ENCODE measurements around the gene GRID1. TPM values are rescaled to one million over a fixed set of nuclear protein-coding genes. Genes with fewer than 3 reads are reported as not detected.

GRID1 gene
- total and polyA plus RNA-seq, 9 of the 15 experiments (the other 6 are each of a cell fraction or from before 2014, with no cell fraction given): 0.01 to 7.2 (median 1.2) TPM

DNA sequence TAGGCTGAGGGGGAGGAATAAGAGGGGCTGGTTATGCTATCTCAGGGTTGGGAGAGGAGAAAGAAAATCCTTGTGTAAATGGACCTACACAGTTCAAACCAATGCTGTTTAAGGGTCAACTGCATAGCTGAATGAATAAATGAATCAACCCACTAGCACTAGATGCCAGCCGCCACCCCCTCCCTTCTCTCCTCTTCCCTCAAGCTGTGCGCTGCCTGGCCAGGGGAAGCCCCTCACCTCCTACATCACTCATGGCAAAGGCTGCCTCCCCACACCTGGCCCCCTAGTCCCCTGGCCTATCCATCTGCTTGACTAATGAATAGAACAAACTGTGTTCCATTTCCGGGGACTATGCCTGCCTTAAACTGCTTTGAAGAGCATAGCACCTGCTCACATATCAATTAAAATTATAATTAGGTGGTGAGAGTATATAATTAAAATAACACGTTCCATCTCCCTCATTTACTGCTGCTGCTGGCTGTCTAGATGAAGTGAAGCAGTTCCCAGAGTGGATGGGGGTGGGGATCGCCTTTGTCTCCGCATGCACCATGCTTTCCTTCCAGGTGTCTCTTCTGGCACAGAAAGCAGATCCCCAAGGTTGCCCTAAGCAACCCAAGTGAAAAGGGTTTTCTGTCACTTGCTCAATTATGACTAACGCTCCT lies 32.6 kb downstream of the GRID1 start:
- BruUV-seq (replicated peaks): no TSS peak
- ChIA-PET CTCF (ENCODE audit: low intra/inter-chr PET ratio) (no interaction called here), POLR2A (no interaction called here)
- ATAC-seq (no peak), FAIRE-seq (no peak), DNase-seq (ENCODE audit: extremely low read depth in 1 of 4, low spot score in 3 of 4) (no peak)
- Histone ChIP-seq H2AFZ (ENCODE audit: low read depth, low read length) (no peak overlapping the region), H3K9me1 (ENCODE audit: control insufficient read depth, insufficient read depth, low read length) (no peaks in the 10 kb centered on the region), H3K9me3 (replicated peaks; ENCODE audit: control insufficient read depth, insufficient read depth, low read depth, low read length) (no peaks in the 10 kb centered on the region), H3K4me1 (replicated peaks in 1 of 2; ENCODE audit: control insufficient read depth in 2 of 2, insufficient read depth in 2 of 2, low read length in 2 of 2) (no peaks in the 10 kb centered on the region; a peak in 1 of 5 replicates), H4K20me1 (replicated peaks; ENCODE audit: control insufficient read depth, insufficient read depth, low read length) (no peaks in the 10 kb centered on the region), H3K4me3 (no peak overlapping the region), H3K27me3 (ENCODE audit: control insufficient read depth in 2 of 2, insufficient read depth in 2 of 2, low read length in 2 of 2) (peaks cover 0 to 6% of the 10 kb centered on the region in 2 experiments; a peak in 1 of 5 replicates), H3K79me2 (ENCODE audit: control insufficient read depth, insufficient read depth, low read length) (no peaks in the 10 kb centered on the region), H3K9ac (ENCODE audit: insufficient read depth in 1 of 2, low read depth in 2 of 2, low read length in 2 of 2) (no peak overlapping the region), H3K4me2 (ENCODE audit: insufficient read depth, low read length) (no peak overlapping the region), H3K27ac (ENCODE audit: extremely low read depth, low read depth, low read length) (no peak overlapping the region), H3K36me3 (ENCODE audit: control insufficient read depth, insufficient read depth, low read length) (no peaks in the 10 kb centered on the region)
- in situ Hi-C loops (cut with MboI) (no loop called here), intact Hi-C loops (cut with micrococcal nuclease) (no loop called here)
- WGBS (ENCODE audit: insufficient coverage, low coverage, missing lambda C conversion rate): 0% methylated on average over 6 of the region's 7 CpGs
- TF ChIP-seq, protein P1, sequence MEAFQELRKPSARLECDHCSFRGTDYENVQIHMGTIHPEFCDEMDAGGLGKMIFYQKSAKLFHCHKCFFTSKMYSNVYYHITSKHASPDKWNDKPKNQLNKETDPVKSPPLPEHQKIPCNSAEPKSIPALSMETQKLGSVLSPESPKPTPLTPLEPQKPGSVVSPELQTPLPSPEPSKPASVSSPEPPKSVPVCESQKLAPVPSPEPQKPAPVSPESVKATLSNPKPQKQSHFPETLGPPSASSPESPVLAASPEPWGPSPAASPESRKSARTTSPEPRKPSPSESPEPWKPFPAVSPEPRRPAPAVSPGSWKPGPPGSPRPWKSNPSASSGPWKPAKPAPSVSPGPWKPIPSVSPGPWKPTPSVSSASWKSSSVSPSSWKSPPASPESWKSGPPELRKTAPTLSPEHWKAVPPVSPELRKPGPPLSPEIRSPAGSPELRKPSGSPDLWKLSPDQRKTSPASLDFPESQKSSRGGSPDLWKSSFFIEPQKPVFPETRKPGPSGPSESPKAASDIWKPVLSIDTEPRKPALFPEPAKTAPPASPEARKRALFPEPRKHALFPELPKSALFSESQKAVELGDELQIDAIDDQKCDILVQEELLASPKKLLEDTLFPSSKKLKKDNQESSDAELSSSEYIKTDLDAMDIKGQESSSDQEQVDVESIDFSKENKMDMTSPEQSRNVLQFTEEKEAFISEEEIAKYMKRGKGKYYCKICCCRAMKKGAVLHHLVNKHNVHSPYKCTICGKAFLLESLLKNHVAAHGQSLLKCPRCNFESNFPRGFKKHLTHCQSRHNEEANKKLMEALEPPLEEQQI (IDR thresholded peaks at IDR 0.05): no peak
- TF ChIP-seq POLR2AphosphoS5 (IDR thresholded peaks at IDR 0.05; ENCODE audit: control insufficient read depth, insufficient read depth, low read depth, low read length): no peak
- no peak for TF ChIP-seq ESRRB (CRISPR knock-in tag; IDR thresholded peaks at IDR 0.05; ENCODE audit: borderline replicate concordance)
- no peak for TF ChIP-seq ZNF764 (CRISPR knock-in tag; IDR thresholded peaks at IDR 0.05; ENCODE audit: low read depth)
- TF ChIP-seq, protein P2, sequence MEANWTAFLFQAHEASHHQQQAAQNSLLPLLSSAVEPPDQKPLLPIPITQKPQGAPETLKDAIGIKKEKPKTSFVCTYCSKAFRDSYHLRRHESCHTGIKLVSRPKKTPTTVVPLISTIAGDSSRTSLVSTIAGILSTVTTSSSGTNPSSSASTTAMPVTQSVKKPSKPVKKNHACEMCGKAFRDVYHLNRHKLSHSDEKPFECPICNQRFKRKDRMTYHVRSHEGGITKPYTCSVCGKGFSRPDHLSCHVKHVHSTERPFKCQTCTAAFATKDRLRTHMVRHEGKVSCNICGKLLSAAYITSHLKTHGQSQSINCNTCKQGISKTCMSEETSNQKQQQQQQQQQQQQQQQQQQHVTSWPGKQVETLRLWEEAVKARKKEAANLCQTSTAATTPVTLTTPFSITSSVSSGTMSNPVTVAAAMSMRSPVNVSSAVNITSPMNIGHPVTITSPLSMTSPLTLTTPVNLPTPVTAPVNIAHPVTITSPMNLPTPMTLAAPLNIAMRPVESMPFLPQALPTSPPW (CRISPR knock-in tag; IDR thresholded peaks at IDR 0.05): no peak
- no peak for TF ChIP-seq ZNF23 (CRISPR knock-in tag; IDR thresholded peaks at IDR 0.05)
- no peak for TF ChIP-seq ZNF696 (CRISPR knock-in tag; conservative IDR thresholded peaks at IDR 0.05)
- TF ChIP-seq, protein P3, sequence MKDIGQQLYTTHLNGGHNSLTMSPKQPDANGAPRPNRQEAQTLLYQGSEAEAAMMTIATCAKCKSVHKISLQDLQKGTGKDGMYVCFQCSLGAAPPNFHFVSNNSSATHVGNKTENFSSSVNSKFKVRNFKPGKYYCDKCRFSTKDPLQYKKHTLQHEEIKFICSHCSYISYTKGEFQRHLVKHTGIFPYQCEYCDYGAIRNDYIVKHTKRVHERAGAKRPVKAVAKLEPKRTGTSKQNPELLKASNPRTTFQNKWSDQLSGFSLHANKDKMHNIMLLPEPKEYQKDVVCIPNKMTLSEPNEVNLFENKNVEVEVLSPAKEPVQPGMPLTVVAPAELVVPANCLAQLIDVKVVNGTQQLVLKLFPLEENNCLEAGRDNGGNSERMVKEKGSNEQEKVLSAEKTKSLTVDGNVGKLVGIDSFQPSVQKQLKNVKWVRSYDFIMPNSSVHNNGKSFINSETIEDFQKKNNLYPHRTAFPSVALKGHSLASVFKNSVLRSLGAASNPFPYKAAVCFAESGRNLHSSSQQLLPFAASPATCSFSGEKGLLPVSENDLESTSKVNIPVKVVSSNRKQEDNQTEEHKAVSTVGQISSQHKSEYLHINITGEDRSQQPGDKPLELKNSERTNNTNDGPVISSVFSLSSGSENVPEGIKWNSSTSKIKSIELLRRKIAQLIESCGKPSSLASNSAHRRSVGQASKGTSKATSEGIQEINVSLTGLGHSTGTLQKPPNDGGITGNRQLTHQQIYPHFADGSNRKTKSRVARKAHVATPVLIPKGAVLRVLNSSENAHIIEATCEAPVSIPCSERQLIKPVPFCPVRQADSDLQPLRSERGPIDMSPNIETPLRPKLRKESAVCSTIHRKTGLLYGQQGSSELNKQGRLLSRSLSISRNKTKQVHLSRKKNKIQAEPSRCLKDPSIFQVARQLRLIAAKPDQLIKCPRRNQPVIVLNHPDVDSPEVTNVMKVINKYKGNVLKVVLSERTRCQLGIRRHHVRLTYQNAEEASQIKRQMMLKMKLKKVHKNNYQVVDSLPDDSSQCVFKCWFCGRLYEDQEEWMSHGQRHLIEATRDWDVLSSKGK (CRISPR knock-in tag; IDR thresholded peaks at IDR 0.05): no peak
- no peak for TF ChIP-seq HCFC1 (IDR thresholded peaks at IDR 0.05; ENCODE audit: low read depth, low read length)
- no peak for TF ChIP-seq KLF6 (CRISPR knock-in tag; IDR thresholded peaks at IDR 0.05; ENCODE audit: borderline replicate concordance)
- TF ChIP-seq EZH2 (IDR thresholded peaks at IDR 0.05; ENCODE audit: borderline replicate concordance, low read depth, low read length): no peak
- TF ChIP-seq ZNF3 (CRISPR knock-in tag; IDR thresholded peaks at IDR 0.05): no peak
- no peak for TF ChIP-seq ZNF124 (CRISPR knock-in tag; IDR thresholded peaks at IDR 0.05)
